Fibroblast of pulmonary artery (primary cell): Measurements from ENCODE around the gene SAYSD1.

Experiments
- DNase-seq: peaks from one replicate; pipeline ENCODE4 v3.0.0-alpha.2; 2010; ENCODE audit warnings: low read depth
- H3K4me3 ChIP-seq: replicated peaks from 2 replicates; pipeline ENCODE4 v1.5.1; 2011; ENCODE audit warnings: low read depth, mild to moderate bottlenecking, control low read depth, low read length, moderate library complexity
- CTCF ChIP-seq: IDR thresholded peaks from 2 replicates; pipeline ENCODE4 v1.5.1; 2011; ENCODE audit warnings: mild to moderate bottlenecking, control low read depth, low read length, inconsistent platforms; ENCODE audit errors: missing control alignments

Gene SAYSD1

GRCh38 chr6:39060467-39061160, 54.4 kb downstream of the SAYSD1 start:
- TF ChIP-seq CTCF = no peak
- H3K4me3 ChIP-seq = no peak overlapping the region
- DNase-seq = no peak

GRCh38 chr6:39059496-39060310, 55.3 kb downstream of the SAYSD1 start:
- no peak overlapping the region for H3K4me3 ChIP-seq
- no peak for TF ChIP-seq CTCF
- no peak for DNase-seq

- no peak overlapping the region for H3K4me3 ChIP-seq
- no peak for DNase-seq
- no peak for TF ChIP-seq CTCF
These were observed 56.4 kb downstream of the SAYSD1 start for GRCh38 chr6:39058471-39059147.

- no peak for DNase-seq
- no peak for TF ChIP-seq CTCF
- no peak overlapping the region for H3K4me3 ChIP-seq
These were observed 57.5 kb downstream of the SAYSD1 start for GRCh38 chr6:39057251-39058155.

- no peak for DNase-seq
- H3K4me3 ChIP-seq = no peak overlapping the region
- TF ChIP-seq CTCF = no peak
These were observed 58.3 kb downstream of the SAYSD1 start for GRCh38 chr6:39056681-39057080.

- TF ChIP-seq CTCF = no peak
- no peak for DNase-seq
- H3K4me3 ChIP-seq = no peak overlapping the region
These were observed 58.8 kb downstream of the SAYSD1 start for GRCh38 chr6:39056191-39056590.
